ENCODE measurements around the gene EARS2.
"Not testable (repeated sequence)": the region's sequence is repeated elsewhere in the genome, so short reads cannot be mapped to it uniquely, and the experiment has no call there.

Gene EARS2

DNA sequence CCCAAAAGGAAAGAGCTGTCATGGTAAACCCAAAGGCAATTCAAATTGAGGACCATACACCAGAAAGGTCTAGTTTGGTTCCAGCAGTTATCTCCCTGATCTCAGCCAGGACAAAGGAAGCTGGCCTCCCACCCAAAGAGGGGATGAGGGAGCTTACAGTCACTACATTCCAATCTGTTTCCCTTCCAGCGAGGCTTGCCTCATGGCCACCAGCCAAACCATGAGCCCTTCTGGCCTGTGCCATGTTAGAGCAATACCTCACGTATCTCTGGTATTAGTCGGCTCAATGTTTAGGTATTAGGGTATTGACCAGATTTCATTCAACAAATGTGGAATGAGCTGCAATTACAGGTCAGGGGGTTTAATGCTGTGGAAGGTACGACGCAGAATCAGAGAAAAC, 30.6 kb upstream of the EARS2 start:
- H3K27ac ChIP-seq, result no peak overlapping the region
- no peak for TF ChIP-seq ZFX (IDR thresholded peaks at IDR 0.05; ENCODE audit: borderline replicate concordance)
- TF ChIP-seq, protein P1, sequence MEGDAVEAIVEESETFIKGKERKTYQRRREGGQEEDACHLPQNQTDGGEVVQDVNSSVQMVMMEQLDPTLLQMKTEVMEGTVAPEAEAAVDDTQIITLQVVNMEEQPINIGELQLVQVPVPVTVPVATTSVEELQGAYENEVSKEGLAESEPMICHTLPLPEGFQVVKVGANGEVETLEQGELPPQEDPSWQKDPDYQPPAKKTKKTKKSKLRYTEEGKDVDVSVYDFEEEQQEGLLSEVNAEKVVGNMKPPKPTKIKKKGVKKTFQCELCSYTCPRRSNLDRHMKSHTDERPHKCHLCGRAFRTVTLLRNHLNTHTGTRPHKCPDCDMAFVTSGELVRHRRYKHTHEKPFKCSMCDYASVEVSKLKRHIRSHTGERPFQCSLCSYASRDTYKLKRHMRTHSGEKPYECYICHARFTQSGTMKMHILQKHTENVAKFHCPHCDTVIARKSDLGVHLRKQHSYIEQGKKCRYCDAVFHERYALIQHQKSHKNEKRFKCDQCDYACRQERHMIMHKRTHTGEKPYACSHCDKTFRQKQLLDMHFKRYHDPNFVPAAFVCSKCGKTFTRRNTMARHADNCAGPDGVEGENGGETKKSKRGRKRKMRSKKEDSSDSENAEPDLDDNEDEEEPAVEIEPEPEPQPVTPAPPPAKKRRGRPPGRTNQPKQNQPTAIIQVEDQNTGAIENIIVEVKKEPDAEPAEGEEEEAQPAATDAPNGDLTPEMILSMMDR (IDR thresholded peaks at IDR 0.05), result no peak

DNA sequence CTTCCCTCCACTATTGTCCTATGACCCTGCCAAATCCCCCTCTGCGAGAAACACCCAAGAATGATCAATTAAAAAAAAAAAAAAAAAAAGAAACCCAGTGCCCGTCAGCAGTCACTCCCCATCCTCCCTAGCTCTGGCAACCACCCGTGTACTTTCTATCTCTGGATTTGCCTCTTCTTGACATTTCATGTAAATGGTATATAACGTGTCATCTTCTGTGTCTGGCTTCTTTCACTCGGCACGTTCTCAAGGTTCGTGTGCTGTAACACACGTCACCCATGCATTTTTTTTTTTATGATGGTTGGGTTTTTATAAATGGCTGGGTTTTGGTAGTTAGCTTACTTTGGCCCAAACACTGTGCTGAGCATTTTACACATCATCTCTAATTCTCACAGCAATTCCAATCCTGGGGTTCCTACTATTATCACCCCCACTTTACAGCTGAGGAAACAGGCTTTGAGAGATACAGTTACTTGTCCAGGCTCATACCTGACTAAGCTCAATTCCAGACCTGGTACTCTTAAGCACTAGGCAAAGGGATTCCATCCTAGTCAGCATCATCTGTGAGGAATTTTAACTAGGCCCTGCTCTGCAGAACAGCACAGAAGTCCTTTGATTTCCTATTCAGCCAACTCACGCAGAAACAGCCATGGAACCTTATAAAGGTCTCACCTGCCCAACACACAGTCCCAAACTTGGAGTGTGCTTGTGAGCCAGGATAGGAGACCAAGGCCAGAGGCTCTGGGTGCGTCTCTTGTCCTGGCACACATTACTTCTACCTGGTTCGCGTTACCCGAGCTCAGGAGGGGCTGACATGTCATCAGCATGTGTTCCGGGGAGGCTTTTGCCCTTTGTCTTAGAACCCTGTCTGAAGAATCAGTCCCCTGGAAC, 27.3 kb upstream of the EARS2 start:
- no peak overlapping the region for H3K27ac ChIP-seq
- no peak for TF ChIP-seq ZFX (IDR thresholded peaks at IDR 0.05; ENCODE audit: borderline replicate concordance)
- TF ChIP-seq, protein P1 (IDR thresholded peaks at IDR 0.05), result no peak

DNA sequence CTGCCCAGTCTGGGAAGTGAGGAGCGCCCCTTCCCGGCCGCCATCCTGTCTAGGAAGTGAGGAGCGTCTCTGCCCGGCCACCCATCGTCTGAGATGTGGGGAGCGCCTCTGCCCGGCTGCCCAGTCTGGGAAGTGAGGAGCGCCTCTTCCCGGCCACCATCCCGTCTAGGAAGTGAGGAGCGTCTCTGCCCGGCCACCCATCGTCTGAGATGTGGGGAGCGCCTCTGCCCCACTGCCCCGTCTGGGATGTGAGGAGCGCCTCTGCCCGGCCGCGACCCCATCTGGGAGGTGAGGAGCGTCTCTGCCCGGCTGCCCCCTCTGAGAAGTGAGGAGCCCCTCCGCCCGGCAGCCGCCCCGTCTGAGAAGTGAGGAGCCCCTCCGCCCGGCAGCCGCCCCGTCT, 26.1 kb upstream of the EARS2 start:
- not testable (repeated sequence) for H3K27ac ChIP-seq

DNA sequence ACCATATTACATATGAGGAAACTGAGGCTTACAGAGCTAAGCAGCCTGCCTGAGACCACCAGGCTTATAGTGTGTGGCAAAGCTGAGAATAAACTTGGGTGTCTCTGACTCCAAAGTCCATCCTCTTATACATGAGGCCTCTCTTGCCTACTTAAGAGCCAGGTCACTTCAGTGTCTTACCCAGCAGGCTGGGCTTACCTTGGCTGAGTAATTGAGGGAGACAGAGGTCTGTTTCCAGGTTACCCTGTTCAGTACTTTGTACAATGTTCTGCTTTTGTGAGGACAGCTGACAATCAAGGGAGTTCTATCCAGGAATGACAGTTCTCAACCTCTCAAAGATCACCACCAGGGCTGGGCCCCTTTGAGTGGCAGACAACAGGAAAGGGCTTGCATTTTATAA, 24.6 kb upstream of the EARS2 start:
- TF ChIP-seq, protein P1 (IDR thresholded peaks at IDR 0.05), result no peak
- no peak for TF ChIP-seq ZFX (IDR thresholded peaks at IDR 0.05; ENCODE audit: borderline replicate concordance)
- no peak overlapping the region for H3K27ac ChIP-seq

DNA sequence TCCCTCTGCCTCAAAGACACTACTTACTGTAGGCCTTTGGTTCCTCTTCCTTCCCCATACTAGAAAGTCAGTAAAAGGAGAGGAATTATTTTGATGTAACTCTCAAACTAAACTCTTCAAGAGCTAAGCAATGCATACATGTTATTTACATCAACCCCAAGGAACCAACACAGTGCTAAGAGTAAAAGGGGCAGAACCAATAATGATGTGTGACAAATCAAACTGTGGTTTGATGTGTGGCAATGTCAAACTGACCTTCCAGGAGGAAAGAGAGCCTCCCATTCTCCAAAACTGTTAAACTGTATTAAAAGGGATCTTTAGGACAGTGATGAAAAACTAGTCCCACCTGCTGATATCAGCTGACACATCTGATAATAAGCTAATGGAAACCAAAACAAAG, 23.2 kb upstream of the EARS2 start:
- TF ChIP-seq ZFX (IDR thresholded peaks at IDR 0.05; ENCODE audit: borderline replicate concordance), result no peak
- TF ChIP-seq, protein P1 (IDR thresholded peaks at IDR 0.05), result no peak
- H3K27ac ChIP-seq, result no peak overlapping the region

DNA sequence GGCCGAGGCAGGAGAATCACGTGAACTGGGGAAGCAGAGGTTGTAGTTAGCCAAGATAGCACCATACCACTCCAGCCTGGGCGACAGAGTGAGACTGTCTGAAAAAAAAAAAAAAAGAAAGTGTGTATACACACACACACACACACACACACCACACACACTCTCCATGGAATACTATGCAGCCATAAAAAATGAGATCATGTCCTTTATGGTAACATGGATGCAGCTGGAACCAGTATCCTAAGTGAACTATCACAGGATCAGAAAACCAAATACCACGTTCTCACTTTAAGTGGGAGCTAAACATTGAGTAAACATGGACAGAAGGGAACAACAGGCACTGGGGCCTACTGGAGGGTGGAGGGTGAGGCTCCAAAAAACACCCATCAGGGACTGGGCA, 22.2 kb upstream of the EARS2 start:
- no peak for TF ChIP-seq ZFX (IDR thresholded peaks at IDR 0.05; ENCODE audit: borderline replicate concordance)
- TF ChIP-seq, protein P1 (IDR thresholded peaks at IDR 0.05), result no peak
- H3K27ac ChIP-seq, result no peak overlapping the region

DNA sequence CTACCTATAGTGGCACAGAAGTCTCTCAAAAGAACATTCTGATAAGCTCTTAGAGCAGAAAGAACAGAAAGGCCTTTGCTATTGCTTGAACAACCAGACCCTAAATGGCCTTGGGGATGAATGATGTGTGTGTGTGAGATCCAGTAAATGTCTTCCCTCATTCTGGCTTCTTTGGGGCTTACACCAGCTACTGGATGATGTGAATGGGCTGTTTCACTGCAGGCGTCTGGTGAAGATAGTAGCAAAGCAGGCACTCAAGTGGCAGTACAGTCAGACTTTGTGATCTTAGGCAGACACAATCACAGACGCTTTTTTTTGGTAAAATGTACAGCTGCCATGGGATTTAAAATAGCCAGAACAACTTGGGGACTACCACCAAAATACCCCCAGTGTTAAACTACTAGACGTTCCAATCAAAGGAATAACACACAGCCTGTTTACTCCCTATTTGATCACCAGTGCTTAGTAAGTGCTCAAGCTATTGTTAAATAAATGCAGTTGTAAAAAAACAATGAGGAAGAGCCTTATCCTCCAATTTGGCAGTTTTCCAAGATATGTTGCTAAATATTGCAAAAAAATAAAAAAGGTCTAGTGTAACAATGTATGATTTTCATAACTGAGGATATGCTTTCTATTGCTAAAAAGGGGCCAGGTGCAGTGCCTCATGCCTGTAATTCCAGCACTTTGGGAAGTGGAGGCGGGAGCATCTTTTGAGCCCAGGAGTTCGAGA, 21.1 kb upstream of the EARS2 start:
- TF ChIP-seq, protein P1 (IDR thresholded peaks at IDR 0.05), result no peak
- TF ChIP-seq ZFX (IDR thresholded peaks at IDR 0.05; ENCODE audit: borderline replicate concordance), result no peak
- H3K27ac ChIP-seq, result no peak overlapping the region

All from 22Rv1 (cell line).